Tibial nerve (tissue), 3 donors: ENCODE data around the gene JAZF1.

Source experiments
- POLR2A ChIP-seq, 2 donors: fragments of 450-650 bp; IDR thresholded peaks; one replicate each; pipeline ENCODE4 v1.6.1; 2017; ENCODE audit warnings: antibody characterized with exemption in 2 of 2, mild to moderate bottlenecking in 2 of 2, moderate library complexity in 2 of 2
- TF ChIP-seq, protein P1 (sequence below), 5 experiments: fragments of 200-600 bp in 3 of 5; fragments of 450-650 bp in 2 of 5; sonication (generic) in 3 of 5; IDR thresholded peaks; one replicate each; pipeline ENCODE4 v1.5.1; 2016 to 2019; ENCODE audit warnings: antibody characterized with exemption in 5 of 5, mild to moderate bottlenecking in 3 of 5, moderate library complexity in 2 of 5

DNA sequence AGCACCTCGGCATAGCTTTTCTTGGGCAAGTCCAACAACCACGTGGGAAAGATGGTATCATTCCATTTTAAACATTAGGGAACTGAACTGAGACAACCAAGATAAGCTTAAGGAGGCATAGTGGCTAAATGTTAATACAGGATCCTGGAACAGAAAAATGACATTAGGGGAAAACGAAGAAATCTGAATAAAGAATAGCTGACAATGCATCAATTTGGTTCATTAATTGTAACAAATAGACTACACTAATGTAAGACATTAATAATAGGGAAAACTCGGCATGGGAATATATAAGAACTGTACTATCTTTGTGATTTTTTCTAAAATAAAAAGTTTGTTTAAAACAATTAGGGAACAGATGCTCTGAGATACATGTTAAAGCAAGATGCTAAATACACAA lies 165.4 kb downstream of the JAZF1 start:
- TF ChIP-seq, protein P1, sequence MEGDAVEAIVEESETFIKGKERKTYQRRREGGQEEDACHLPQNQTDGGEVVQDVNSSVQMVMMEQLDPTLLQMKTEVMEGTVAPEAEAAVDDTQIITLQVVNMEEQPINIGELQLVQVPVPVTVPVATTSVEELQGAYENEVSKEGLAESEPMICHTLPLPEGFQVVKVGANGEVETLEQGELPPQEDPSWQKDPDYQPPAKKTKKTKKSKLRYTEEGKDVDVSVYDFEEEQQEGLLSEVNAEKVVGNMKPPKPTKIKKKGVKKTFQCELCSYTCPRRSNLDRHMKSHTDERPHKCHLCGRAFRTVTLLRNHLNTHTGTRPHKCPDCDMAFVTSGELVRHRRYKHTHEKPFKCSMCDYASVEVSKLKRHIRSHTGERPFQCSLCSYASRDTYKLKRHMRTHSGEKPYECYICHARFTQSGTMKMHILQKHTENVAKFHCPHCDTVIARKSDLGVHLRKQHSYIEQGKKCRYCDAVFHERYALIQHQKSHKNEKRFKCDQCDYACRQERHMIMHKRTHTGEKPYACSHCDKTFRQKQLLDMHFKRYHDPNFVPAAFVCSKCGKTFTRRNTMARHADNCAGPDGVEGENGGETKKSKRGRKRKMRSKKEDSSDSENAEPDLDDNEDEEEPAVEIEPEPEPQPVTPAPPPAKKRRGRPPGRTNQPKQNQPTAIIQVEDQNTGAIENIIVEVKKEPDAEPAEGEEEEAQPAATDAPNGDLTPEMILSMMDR (IDR thresholded peaks at IDR 0.05) = no peak
- TF ChIP-seq POLR2A (IDR thresholded peaks at IDR 0.05) = no peak
